GM19023 (cell line): ENCODE measurements around the gene ARSG.
A peak's percentile ranks its signal among the peaks of the same experiment; 100 is the strongest.
"Not testable (repeated sequence)": the region's sequence is repeated elsewhere in the genome, so short reads cannot be mapped to it uniquely, and the experiment has no call there.

Source experiments
- ATAC-seq: cut with Tn5 transposase; IDR thresholded peaks from one replicate; pipeline ENCODE4 v1.9.1; 2021; ENCODE audit warnings: mild to moderate bottlenecking, moderate library complexity; ENCODE audit not compliant: unreplicated experiment

The ARSG gene

GRCh38 chr17:68326681-68327080 is 35.4 kb downstream of the ARSG start:
- no peak for ATAC-seq

- no peak for ATAC-seq
These were observed 36.7 kb downstream of the ARSG start for GRCh38 chr17:68327823-68328557.

- ATAC-seq: no peak
These were observed 37.4 kb downstream of the ARSG start for GRCh38 chr17:68328676-68329075.

GRCh38 chr17:68329331-68329730 is 38.0 kb downstream of the ARSG start:
- ATAC-seq: no peak

- ATAC-seq: not testable (repeated sequence)
These were observed 40.6 kb downstream of the ARSG start for GRCh38 chr17:68331932-68332331.

- ATAC-seq: no peak
These were observed 43.1 kb downstream of the ARSG start for GRCh38 chr17:68334393-68334792.

GRCh38 chr17:68341482-68341881 is 50.2 kb downstream of the ARSG start:
- no peak for ATAC-seq

GRCh38 chr17:68343976-68344375 is 52.7 kb downstream of the ARSG start:
- ATAC-seq: no peak

GRCh38 chr17:68344701-68345136 is 53.4 kb downstream of the ARSG start:
- no peak for ATAC-seq

GRCh38 chr17:68346448-68346847 is 55.2 kb downstream of the ARSG start:
- no peak for ATAC-seq

GRCh38 chr17:68347380-68347779 is 56.1 kb downstream of the ARSG start:
- no peak for ATAC-seq

GRCh38 chr17:68349157-68349556 is 57.9 kb downstream of the ARSG start:
- ATAC-seq: peak; percentile 62

GRCh38 chr17:68351395-68351794 is 60.1 kb downstream of the ARSG start:
- ATAC-seq: no peak

GRCh38 chr17:68352041-68352440 is 60.7 kb downstream of the ARSG start:
- no peak for ATAC-seq

GRCh38 chr17:68352671-68353070 is 61.4 kb downstream of the ARSG start:
- not testable (repeated sequence) for ATAC-seq

GRCh38 chr17:68353111-68353521 is 61.8 kb downstream of the ARSG start:
- ATAC-seq: no peak

GRCh38 chr17:68354311-68354710 is 63.0 kb downstream of the ARSG start:
- not testable (repeated sequence) for ATAC-seq

- not testable (repeated sequence) for ATAC-seq
These were observed 63.8 kb downstream of the ARSG start for GRCh38 chr17:68355108-68355507.

- ATAC-seq: no peak
These were observed 65.2 kb downstream of the ARSG start for GRCh38 chr17:68356520-68356919.

GRCh38 chr17:68356949-68357455 is 65.7 kb downstream of the ARSG start:
- ATAC-seq: no peak

GRCh38 chr17:68357886-68358285 is 66.6 kb downstream of the ARSG start:
- ATAC-seq: no peak

GRCh38 chr17:68359791-68360535 is 68.7 kb downstream of the ARSG start:
- no peak for ATAC-seq
